Stimulated activated CD4-positive, alpha-beta T cell treated with anti-CD3 and anti-CD28 coated beads, Interleukin-2, amount 100 ng/mL, for 24 hours (primary cell): ENCODE measurements around the gene PRIM1.
A peak's percentile ranks its signal among the peaks of the same experiment; 100 is the strongest.
"Not testable (repeated sequence)": the region's sequence is repeated elsewhere in the genome, so short reads cannot be mapped to it uniquely, and the experiment has no call there.

Source experiments
- DNase-seq, 2 donors: peaks; one replicate each; pipeline ENCODE4 v3.0.0-alpha.2; 2020

PRIM1 gene

DNA sequence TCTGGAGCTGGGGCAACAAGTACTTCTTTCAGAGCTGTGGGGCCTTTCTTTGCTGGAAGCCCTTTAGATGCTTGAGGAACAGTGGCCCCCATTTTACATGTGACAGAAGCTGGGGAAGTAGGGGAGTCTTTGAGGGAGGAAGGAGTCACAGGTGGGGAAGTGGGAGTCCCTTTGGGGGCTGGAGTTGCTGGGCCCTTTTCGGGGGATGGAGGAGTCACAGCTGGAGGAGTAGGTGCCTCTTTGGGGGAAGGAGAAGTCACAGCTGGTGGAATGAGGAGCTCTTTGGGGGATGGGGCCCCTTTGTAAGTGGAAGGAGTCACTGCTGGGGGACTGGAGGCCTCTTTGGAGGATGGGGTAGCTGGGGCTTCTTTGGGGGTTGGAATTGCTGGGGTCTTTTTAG lies 35.7 kb downstream of the PRIM1 start:
- DNase-seq, result no peak

- no peak for DNase-seq
These were observed 36.3 kb downstream of the PRIM1 start for GRCh38 chr12:56715798-56716197.

DNA sequence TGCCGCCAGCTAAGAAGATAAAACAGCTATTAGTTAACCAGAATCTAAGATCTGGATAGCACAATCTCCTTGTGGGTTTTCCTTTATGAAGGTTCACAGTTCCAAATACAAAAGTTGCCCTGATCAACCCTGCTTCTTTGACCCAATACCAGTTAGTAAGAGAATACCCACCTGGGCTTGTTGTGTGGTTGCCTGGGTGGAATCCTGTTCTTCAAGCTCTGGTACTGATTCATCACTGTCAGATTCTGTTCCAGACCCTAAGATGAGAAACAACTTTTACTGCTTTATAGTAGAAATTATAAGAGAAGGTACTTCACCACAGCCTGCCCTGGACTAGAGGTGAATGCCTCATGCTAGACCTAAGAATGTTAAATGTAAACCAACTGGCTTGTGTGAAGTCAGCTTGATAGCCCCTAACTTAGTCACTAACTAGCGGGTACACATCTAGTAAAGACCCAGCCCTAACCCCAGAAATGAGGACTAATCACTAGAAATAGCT lies 37.6 kb downstream of the PRIM1 start:
- DNase-seq, result no peak

GRCh38 chr12:56713345-56713744 lies 38.8 kb downstream of the PRIM1 start:
- DNase-seq, result no peak

DNA sequence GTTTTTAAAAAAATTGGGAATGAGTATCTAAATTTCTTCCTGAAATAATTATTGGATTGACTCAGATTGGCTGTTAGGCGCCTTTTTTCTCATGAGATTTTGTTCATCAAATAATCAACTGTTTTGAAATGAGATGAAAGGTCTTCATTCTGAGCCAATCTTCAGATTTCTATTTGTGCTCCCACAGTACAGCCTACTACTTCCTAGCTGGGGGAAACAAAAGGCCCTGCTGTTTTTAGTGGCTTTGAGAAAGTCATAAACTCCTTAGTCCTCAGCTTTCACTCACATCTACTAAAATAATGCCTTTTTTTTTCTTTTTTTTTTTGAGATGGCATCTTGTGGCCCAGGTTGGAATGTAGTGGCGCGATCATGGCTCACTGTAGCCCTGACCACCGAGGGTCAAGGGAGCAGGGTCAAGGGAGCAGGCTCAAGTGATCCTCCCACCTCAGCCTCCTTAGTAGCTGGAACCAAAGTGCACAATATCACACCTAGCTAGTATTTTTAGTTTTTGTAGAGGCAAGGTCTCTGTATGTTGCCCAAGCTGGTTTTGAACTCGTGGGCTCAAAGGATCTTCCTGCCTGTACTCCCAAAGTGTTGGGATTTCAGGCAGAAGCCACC lies 42.3 kb downstream of the PRIM1 start:
- DNase-seq, result no peak

- DNase-seq, result not testable (repeated sequence)
These were observed 47.6 kb downstream of the PRIM1 start for GRCh38 chr12:56704522-56704921.

DNA sequence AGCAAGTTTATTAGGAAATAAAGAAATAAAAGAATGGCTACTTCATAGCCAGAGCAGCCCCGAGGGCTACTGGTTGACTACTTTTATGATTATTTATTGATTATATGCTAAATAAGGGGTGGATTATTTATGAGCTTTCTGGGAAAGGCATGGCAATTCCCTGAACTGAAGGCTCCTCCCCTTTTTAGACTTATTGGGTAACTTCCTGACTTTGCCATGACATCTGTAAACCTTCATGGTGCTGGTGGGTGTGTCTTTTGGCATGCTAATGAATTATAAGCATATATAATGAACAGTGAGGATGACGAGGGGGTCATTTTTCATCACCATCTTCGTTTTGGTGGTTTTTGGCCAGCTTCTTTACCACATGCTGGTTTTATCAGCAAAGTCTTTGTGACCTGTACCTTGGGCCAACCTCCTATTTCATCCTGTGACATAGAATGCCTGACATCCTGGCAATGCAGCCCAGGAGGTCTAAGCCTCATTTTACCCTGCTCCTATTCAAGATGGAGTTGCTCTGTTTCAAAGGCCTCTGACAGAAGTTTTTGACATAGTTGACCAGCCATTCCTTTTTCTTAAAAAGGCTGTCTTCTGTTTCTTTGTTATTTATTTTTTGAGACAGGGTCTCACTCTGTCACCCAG lies 53.0 kb downstream of the PRIM1 start:
- DNase-seq, result no peak

DNA sequence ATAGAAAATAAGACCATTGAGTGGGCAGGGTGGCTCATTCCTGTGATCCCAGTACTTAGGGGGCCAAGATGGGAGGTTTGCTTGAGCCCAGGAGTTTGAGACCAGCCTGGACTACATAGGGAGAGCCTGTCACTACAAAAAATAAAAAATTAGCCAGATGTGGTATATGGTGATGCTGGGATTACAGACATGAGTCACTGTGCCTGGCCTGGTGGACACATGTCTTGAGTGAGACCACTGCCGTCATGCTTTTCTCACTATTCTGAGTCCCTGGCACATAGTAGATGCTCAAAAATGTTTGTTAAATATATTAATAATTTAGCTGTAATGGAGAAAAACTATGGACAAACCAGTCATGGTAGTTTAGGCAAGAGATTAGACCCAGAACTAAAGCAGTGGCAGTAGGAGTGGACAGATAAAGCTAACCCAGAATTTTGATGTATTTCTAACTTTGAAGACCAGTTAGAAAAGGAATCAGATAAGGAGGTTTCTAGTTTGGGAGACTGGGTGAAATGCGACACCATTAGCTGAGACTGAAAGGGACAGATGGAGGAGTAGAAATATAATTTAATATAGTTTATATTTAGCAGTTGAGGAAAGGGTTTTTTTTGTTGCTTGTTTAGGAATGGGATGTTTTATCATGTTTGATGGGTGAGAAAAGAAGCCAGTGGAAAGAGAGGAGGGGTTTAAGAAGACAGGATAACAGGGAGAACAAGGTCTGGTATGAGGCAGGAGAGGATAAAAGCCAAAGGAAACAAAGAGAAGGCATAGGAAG lies 56.6 kb downstream of the PRIM1 start:
- DNase-seq, result no peak

DNA sequence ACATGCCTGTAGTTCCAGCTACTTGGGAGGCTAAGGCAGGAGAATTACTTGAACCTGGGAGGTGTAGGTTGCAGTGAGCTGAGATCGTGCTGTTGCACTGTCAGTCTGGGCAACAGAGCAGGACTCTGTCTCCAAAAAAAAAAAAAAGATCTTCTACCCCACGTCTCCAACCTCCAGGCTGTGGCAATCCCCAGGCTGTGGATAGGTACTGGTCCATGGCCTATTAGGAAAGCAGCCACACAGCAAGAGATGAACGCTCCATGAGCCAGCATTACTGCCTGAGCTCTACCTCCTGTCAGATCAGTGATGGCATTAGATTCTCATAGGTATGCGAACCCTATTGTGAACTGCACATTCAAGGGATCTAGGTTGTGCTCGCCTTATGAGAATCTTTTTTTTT lies 58.0 kb downstream of the PRIM1 start:
- no peak for DNase-seq

GRCh38 chr12:56688846-56689109 lies 63.3 kb downstream of the PRIM1 start:
- DNase-seq, result no peak

- DNase-seq, result peak; percentile 97 to 99
These were observed 63.8 kb downstream of the PRIM1 start, which contains the start of gene PTGES3 for GRCh38 chr12:56688129-56688845. TSS of gene PTGES3 (minus strand) at chr12:56688284. CDS start at chr12:56687999, 285 bp downstream.

GRCh38 chr12:56687223-56688128 lies 64.6 kb downstream of the PRIM1 start:
- peak; percentile 60 to 61 for DNase-seq

DNA sequence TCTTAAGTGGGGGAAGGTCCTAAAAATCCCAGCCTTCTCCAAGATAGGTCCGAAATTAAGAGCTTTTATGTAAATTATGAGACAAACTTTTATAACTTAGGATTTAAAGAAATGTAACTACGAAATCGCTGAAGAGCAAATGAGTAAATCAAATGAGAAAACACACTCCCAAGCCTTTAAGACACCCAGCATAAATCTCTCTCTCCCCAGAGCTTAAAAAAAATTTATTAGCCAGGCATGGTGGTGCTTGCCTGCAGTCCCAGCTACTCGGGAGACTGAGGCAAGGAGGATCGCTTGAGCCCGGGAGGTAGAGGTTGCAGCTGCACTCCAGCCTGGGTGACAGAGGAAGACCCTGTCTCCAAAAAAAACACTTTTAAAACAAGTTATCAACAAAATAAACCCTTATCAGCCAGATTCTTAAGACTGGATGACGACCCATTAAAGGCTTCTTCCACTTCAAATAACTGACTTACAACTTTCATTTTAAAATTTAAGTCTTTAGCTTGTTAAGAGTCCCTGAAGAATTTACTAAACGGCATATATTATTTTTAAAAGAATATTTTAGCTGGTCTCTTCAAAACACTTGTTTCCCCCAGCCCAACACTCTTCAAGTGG lies 67.3 kb downstream of the PRIM1 start:
- no peak for DNase-seq

GRCh38 chr12:56682323-56682722 lies 69.8 kb downstream of the PRIM1 start:
- DNase-seq, result no peak
